ENCODE results near the gene TM4SF1.

The TM4SF1 gene

DNA sequence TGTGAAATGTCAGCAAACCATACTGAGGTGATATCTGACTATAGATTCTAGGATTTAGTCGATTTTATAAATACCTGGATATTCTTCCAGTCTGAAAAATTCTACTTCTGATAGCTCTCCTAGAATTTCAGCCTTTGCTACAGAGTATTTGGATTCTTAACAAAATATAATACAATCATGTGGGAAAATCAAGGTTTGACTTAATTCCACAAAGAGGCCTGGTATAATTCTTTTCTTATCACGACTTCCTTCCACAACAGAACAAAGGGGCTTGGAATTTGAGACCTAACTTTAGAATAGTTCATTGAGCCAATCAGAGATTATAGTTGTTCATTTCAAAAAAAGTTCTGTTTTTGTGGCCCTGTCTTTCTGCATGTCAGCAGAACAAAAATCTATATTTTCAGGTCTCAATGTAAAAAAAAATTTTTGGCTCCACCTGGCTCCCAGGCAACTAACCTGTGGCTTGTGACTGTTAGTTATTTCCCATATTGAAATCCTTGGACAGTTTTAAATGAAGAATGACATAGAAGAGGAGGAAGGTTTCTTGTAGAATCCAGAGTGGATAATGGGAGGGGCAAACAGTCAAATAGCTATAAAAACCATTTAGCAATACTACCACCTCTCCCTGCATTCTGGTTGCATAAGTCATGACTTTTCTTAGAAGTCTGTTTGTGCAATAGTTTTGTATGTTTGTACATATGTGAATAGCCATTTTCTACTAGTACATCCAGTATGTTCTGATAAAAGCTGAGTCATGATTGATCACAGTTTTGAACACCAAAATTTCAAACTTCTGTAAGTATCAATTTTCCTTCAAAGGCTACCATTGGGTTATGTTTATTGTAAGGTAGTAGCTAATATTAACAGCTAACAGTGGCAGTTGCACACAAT, 4.0 kb downstream of the TM4SF1 start:
- peak; percentile 74 for FAIRE-seq

DNA sequence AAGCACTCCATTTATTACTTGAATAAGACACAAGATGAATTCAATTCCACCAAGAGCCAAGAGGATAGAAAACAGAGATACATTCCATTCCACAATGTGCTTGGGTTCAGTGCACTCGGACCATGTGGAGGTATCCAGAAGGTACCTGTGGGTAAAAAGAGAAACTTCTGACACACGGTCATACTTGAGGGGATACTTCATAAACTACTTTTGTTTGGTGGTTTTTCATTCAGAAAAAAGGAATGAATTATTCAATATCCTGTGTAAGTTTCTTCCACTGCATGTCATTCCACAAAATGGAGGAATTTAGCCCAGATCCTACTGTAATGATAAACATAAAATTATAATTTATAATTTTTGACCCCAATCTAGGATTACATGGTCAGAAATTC, 5.7 kb downstream of the TM4SF1 start:
- FAIRE-seq: no peak

DNA sequence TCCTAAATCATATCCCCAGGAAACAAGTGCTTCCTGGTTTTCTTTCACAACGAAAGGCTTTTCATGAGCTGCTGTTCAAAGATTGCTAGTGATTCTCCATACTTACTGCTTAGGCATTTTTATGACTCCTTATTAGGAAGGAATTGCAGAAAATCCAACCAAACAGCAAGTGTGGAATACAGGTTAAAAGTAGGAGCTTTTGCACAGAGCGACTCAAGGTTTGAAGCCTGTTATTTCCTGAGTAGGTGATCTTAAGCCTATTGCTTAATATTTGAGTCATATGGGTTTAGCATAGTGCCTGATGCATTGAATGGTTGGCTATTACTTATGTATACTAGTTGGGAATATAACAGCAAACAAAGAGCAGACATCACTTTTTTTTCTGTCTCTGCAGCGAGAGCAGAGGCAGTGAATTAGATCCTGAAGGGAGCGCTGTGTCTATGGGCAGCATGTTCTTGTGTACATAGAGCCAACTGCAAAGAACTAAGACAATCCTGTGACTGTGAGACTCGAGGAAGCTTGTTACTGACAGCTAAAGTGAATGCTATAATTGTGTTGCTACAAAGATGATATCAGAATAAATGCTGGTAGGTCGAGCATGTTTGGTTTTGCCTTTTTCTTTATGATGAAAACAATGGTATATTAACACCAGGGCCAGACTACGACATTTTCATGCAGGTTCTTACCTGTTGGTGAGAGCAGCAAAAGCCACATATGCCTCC, 6.3 kb downstream of the TM4SF1 start:
- peak; percentile 52 for FAIRE-seq

DNA sequence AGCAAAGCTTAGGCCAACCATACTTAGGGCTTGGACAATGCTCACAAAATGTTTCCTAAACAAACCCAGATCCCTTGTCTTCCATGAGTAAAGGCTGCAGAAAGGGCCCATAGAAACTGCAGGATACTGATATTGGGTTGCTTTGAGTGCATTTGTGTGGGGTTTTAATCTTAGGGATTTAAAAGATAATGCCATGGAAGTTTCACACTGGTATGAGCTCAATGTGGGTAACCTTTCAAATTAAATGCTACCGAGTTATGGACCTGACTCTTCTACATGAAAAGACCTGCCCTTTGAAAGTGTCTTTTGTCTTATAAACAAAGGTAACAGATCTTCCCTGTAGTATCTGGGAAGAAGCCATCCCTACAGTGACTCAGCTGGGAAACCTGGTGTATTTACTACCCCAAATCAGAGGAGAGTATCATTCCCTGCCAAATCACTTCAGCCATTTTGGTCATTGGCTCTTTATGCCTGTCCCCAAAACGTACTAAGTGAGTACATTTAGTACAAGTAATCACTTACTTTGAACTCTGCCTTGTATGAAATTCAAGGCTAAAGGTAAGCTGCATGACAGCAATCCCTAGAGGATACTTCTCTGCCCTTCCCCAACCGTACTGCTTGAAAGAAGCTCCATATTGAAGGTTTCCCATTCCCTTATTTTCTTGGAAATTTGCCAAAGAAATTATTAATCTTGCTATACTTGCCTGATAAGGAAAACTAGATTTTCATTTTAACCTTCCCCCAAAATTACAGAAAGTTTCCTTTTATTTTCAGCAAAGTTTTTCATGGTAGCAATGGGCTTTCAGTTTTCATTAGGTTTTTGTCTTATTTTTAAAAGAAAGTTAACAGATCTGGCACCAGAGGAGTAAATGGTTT, 7.2 kb downstream of the TM4SF1 start:
- peak; percentile 73 for FAIRE-seq

DNA sequence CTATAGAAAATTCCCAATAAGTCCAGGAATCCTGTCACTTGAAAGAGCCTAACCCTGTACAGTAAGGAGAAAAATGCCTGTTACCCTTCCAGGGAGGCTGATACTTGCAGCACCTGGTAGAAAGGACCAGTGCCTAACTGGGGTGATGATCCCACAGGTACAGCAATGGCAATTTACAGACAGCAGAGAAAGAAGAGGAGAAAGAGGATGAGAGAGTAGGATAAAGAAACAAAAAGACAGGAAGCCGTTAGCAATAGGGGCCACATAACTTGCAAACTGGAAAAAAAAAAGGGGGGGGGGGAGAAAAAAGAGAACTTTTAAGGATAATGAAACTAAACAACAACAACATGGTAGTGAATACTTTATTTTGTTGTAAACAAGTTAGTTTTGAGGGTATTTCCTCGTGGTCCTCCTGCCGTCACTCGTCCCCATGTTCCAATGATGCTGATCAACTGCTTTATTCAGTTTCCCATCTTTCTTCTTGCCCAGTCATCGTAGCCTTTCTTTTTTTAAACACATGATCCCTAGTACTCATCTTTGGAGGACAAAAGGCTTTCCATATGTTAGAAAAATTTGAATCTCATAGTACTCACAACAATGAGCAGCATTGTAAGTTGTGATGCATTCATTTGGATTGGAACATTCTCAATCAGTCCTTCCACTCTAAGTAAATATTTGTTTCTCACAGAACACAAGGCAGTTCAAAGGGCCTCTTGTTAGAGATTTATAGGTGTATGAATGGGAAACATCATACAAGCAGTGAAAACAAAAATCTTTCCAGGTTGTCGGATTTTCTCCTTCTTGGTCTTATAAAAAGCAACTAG, 8.6 kb downstream of the TM4SF1 start:
- FAIRE-seq: no peak

DNA sequence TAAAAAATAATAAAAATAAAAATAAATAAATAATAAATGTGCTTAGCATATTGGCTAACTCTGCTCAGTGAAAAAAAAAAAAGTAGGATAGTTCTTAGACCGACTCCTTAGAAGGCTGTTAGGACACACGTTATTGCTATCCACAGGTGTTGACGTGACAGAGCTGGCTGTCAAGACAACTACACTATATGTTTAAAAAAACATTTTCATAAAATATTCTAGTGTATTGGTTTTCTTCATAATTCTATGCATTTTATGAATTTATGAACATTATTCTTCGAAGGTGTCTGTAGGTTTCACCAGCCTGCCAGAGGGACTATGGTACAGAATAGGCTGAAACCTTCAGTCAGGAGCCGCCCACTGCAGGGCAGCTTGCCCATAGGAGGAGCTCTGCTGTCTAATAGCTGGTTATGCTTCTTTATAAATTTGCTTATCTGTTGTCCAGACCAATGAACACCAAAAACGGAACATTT, 9.2 kb downstream of the TM4SF1 start:
- peak; percentile 95 for FAIRE-seq

DNA sequence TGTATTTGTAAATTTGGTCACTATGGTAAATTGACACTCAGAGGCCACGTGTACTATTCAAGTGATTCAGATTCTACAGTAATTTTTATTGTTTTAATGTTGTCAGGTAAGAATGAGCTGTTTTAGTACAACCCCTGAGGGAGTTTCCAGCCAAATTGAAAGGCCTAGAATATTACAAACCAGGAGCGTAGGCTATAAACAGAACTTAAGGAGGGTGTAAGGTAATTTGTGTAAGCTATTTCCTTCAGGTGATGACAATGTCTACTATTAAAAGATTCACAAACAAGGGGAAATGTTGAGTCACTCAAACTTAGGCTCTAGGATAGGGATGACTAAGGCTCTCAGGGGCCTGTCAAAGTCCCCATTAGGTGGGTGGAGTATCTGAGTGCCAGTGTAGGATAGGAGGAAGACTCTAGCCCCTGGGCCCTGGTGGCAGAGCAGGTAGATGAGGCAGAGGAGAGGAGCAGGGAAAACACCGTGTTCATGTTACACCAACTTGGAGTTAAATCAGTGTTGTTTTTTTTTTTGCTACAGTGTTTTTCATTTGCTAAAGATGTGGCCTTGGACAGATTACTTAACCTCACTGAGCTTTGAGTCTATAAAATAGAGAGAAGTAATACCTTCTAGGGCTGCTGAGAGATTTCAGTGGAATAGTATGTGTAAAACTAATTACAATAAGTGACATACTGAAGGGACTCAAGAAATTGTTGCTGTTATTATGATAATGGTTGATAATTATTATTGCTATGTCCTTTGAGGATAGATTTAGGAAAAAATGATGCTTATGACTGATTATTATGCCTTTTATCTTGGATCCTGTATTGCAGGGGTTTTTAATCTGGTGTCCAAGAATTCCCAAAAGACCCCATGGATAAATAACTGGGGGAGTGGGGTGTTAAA, 10.3 kb downstream of the TM4SF1 start:
- FAIRE-seq: peak; percentile 90

DNA sequence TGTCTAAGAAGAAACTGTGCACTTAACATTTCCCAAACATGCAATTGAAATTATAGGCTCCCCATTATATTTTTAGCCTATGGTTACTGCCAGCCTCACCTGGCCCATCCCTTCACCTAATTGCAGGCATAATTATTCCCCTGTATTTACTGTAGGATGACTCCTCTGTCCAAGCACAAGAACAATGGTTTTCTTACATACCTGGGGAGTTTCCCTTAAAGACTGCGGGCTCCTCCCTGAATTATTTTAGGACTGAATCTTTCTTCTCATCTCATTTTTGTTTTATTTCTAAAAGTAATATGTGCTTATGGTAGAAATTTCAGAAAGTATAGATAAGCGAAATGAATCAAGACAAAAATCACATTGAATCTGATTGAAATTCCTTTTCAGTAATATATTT, 11.4 kb downstream of the TM4SF1 start:
- no peak for FAIRE-seq

DNA sequence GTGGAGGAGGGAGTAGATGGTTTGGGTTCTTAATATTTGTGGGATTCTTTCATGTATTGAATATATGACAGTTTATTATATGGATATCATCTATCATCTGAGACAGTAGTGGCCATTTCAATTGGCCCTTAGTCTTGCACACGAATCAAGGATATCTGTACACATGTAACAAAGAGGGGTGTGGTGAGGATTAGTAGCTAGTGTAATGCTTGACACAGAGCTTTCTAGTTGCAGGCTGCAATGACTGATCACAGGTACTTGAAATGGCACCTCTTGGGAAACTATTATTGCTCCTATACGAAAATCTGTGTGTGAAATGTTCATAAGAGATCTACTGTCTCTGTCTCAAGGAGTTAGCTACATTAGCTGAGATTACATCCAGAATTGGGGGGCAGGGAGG, 12.8 kb downstream of the TM4SF1 start:
- no peak for FAIRE-seq

DNA sequence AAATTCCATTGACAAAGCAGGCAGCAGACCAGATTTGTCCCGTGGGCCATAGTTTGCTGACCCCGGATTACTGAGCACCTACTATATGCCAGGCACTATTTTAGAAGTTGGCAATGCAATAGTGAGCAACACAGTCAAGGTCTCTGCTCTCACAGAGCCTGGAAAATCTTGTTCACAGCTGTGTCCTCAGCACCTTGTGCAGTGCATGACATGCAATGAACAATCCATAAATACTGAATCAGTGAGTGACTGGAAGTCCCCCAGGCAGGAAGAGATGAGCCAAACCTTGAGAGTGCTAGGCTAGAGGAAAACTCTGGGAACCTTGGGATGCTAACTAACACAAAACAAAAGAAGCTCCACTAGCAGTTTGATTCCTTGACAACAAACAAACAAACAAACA, 14.4 kb downstream of the TM4SF1 start:
- no peak for FAIRE-seq

DNA sequence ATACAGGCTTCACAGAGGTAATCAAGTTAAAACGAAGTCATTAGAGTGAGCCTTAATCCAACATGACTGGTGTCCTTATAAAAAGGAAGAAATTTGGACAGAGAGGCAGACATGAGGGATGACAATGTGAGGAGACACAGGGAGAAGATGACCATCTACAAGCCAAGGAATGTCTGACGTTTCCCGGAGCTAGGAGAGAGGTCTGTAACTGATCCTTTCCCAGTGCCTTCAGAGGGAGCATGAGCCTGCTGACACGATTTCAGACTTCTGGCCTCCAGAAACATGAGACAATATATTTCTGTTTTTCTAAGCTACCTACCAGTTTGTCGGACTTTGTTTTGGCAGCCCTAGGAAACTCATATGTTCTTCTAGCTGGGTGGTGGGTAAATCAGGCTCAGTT, 15.1 kb downstream of the TM4SF1 start:
- no peak for FAIRE-seq

DNA sequence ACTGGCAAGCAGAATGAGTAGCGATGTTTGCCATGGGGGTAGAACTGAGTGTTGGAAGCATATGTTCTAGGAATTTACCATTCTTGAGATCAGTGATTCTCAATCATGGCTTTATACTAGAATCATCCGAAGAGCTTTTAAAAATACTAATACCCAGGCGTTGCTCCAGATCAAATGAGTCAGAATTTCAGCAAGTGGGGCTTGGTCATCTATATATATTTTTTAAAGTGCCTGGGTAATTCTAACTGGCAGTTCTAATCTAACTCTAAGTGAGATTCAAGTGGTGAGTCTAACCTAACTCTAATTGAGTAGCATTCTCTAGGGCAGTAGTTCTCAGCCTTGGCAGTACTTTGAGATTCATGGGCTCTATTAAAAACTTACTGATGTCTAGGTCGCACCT, 20.8 kb downstream of the TM4SF1 start:
- FAIRE-seq: no peak

DNA sequence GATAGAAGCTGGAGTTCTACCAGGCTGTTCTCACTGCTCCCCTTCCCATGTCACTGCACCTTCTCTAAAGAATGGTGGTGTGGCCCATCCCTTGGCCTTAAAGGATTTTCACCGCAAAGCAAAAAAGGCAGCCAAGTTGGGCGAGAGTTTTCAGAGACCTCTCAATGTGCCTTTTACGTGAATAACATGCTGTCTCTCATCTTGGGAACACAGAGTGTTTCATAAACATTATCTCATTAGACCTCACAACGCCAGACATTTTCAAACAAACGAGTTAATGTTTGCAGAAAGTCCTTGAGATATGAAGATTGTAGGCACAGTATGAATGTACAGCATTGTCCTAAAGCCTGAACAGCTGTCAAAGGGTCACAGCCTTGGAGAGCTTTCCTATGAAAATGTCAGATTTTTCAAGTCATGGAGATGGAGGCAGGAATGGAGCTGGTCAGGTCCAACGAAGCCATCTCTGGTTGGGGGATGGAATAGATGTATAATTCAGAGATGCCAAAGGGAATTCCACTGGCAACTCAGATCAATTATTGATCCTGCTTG, 21.3 kb downstream of the TM4SF1 start:
- no peak for FAIRE-seq

DNA sequence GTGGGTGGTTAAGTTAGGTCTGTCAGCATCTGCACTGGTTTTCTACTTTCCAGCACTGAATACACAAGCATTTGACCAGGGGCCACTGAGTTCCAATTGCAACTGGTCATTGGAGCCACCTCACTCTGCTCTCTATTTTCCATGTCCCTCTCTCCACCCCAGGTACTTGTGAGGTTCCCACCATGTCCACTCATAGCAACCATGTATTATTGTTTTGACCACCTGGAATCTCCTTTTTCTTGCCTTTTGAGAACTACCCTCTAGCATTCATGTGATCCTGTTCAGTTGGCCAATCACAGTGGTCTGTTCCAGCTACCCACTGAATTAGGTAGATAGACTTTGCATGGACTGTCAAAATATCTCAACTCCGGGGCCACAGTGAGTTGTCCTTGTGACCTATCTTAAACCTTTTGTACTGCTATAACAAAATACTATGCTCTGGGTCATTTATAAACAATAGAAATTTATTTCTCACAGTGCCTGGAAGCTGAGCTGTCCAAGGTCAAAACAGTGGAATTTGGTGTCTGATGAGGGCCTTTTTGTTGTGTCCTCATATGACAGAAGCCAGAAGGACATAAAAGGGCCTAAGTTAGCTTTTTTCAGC, 23.8 kb downstream of the TM4SF1 start:
- FAIRE-seq: no peak

DNA sequence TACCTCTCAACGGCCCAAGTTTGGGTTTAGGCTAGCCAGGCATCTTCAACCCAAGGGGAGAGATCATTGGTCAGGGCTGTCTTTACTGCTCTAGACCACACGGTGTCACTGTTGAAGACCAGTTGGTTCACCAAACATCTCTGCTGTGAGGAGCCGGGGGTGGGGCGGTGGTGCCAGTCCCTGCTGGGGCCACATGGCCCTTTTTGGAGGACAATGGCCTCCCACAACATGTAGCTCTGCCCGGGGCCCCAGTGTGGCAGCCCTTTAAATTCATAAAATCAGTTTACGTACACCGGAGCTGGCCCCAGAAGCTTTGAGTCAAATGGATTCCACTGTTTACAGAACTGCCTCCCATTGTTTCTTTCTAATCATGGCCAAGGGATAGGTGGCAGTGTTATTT, 24.9 kb downstream of the TM4SF1 start:
- FAIRE-seq: peak; percentile 97

DNA sequence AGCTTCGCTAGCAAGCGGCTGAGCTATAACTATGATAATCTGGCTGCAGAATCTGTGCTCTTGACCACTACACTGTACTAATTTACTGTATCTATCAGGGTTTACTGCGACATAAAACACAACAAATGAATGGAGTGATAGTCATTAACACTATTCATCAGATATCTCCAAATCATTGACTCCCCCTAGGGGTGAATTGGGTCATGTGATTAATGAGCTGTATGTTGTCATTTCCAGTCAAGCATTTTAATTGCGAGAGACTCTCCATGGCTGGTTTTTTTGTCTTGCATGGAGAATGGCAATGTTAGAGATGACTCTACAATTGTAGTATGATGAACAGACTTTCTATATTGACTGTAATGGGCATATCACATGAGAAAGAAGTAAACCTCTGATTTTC, 33.5 kb downstream of the TM4SF1 start:
- no peak for FAIRE-seq

DNA sequence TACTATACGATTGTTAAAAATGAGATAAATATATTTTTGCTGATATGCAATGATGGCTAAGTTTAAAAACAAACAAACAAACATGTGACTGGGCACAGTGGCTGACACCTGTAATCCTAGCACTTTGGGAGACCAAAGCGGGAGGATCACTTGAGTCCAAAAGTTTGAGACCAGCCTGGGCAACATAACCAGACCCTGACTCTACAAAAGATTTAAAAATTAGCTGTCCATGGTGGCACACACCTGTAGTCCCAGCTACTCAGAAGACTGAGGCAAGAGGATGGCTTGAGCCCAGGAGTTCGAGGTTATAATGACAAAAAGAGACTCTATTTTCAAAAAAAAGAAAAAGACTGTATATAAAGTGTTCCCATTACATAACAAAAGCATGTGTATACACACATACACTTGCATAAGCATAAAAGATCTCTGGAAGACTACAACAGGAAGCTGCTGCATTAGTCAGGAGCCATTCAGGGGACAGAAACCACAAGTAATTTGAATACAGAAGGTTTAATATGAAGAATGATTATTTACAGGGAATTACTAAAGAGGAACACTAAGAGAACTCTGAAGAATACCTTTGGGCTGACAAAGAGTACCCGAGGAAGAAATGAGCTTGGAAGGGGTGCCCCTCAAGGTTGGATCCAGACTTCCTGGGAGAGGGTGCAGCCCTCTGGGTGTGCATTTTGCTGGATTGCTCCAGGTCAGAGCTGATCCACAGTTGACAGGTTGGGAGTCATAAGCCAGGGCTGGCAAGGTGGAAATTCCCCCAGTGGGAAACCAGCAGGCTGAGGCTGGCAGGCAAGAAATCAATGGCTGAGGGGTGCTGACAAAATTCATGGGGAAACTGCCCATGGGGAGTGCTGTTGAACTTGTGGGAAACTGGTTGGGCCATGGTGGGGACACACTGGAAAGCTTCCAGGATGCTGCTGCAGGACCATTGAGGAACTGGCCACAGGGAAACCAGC, 34.8 kb downstream of the TM4SF1 start:
- FAIRE-seq: peak; percentile 9

DNA sequence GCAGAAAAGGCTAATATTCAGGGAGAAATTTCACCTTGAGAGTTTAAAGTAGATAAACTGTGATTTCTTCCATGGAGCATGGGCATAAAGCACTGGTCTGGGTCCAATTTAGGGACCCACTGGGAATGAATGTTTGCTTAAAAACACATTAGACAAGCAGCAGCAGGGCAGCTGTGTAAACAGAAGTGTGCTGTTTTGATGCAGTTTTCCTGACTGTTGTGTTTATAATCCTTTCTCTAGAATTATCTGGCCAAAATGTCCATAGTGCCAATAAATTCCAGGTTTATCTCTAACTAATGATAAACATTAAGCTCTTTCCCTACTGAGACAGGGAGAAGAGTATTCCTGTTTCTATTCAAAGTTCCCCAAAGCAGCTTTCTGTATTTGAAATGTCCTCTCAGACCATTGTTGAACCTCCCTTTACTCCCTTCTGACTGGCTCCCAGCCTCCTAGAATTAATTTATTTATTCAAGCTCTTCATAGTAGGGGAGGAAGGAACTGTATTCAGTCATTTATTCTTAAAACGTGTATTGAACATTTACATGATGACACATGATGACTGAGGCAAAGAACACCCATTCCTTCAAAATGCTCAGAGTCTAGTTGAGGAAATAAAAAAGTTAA, 37.0 kb downstream of the TM4SF1 start:
- peak; percentile 100 for FAIRE-seq

DNA sequence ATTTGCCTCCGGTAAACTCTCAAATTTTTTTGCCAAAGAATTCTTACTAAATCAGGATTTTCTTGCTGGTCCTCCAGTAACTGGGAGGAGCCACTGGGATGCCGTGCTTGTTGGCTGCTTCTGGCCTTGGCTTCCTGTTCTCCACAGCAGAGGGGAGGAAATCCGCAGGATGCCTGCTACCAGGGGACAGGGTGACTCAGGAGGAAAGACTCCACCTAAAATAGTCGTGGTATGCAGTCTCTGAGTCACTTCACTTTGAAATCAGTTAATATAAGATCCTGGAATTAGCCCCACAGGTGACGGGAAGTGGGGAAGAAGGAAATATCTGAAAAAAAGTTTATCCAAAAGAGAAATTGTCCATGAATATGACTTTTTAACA, 37.5 kb downstream of the TM4SF1 start:
- no peak for FAIRE-seq
